ENCODE measurements around the gene ODAD4.

- TF ChIP-seq POLR2AphosphoS5 (IDR thresholded peaks at IDR 0.05; ENCODE audit: low read depth, low read length), result no peak
- TF ChIP-seq EGR1 (IDR thresholded peaks at IDR 0.05; ENCODE audit: borderline replicate concordance, low read depth, low read length), result no peak
Measured at GRCh38 chr17:41906465-41907184, 23.8 kb upstream of the ODAD4 start.

Measured in H1 (cell line).